Heart left ventricle (tissue), 16 donors: ENCODE results near the gene KIF2A. TPM values are rescaled to one million over a fixed set of nuclear protein-coding genes. Genes with fewer than 3 reads are reported as not detected.
A peak's percentile ranks its signal among the peaks of the same experiment; 100 is the strongest.

Experiments
- ATAC-seq, 4 donors: fragments of 200-7000 bp; cut with Tn5 transposase; one replicate each; pipeline ENCODE4 v1.9.1; 2020 to 2022; ENCODE audit warnings: moderate library complexity in 4 of 4, mild to moderate bottlenecking in 3 of 4, moderate number of reproducible peaks in 1 of 4
- DNase-seq, 5 donors: peaks; one replicate each; pipeline ENCODE4 v3.0.0-alpha.2; 2020
- H3K27ac ChIP-seq, 12 donors: fragments of 200-600 bp; sonication (generic) in 4 of 12; one replicate each; pipeline versions ENCODE4 v1.5.0 to v1.8.0; 2016 to 2022; ENCODE audit warnings: mild to moderate bottlenecking in 2 of 12
- H3K27me3 ChIP-seq, 9 donors: fragments of 200-600 bp; sonication (generic) in 2 of 9; one replicate each; pipeline versions ENCODE4 v1.5.1 to v1.8.0; 2016 to 2022; ENCODE audit warnings: mild to moderate bottlenecking in 3 of 9
- H3K36me3 ChIP-seq, 9 donors: fragments of 200-600 bp; sonication (generic) in 2 of 9; one replicate each; pipeline versions ENCODE4 v1.5.0 to v1.8.0; 2018 to 2022; ENCODE audit warnings: mild to moderate bottlenecking in 2 of 9
- H3K4me1 ChIP-seq, 12 donors: fragments of 200-600 bp; sonication (generic) in 4 of 12; one replicate each; pipeline versions ENCODE4 v1.5.0 to v1.8.0; 2016 to 2022; ENCODE audit warnings: mild to moderate bottlenecking in 3 of 12
- H3K4me3 ChIP-seq, 12 donors: fragments of 200-600 bp; sonication (generic) in 4 of 12; one replicate each; pipeline versions ENCODE4 v1.5.0 to v1.8.0; 2017 to 2022; ENCODE audit warnings: mild to moderate bottlenecking in 9 of 12, moderate library complexity in 4 of 12
- H3K9me3 ChIP-seq, 12 donors: fragments of 200-600 bp; sonication (generic) in 4 of 12; one replicate each; pipeline versions ENCODE4 v1.5.0 to v1.8.0; 2016 to 2022; ENCODE audit warnings: mild to moderate bottlenecking in 1 of 12
- POLR2A ChIP-seq, 2 donors: fragments of 450-650 bp; IDR thresholded peaks; one replicate each; pipeline ENCODE4 v1.6.1; 2017; ENCODE audit warnings: antibody characterized with exemption in 2 of 2, mild to moderate bottlenecking in 2 of 2, moderate library complexity in 2 of 2
- WGBS, 4 donors: extraction: QIAGEN DNeasy Blood & Tissue Kit in 2 of 4; methylation state at CpG; one replicate each; pipeline versions ENCODE4 v1.1.5 to v1.1.7; 2013 to 2018; 5-methylcytosine and 5-hydroxymethylcytosine counted together
- intact Hi-C, 10 donors: fragments of 100-400 bp; cut with DNase I; formaldehyde crosslinking; loops; one replicate each; pipeline versions ENCODE4 v1.11.1 to v1.14.2; 2022
- polyA plus RNA-seq, 2 donors: library from polyadenylated mRNA; stranded (reverse); fragments of 200-250 nt; gene quantifications; one replicate each; pipeline ENCODE4 v1.2.3, GENCODE V29; 2013
- total RNA-seq, 9 donors: library from RNA; depleted of rRNA in 2 of 9; stranded (reverse); fragments of >200 nt in 2 of 9; fragmentation: NEBNext Ultra II Directional in 3 of 9; extraction: Animal tissue kit (Norgen Biotek cat#: 25700) in 3 of 9; gene quantifications; one replicate each; pipeline versions ENCODE4 v1.1.0 to v1.2.4, GENCODE V29; 2016 to 2023
- TF ChIP-seq, protein P1 (sequence below), 12 donors: fragments of 200-600 bp; sonication (generic) in 4 of 12; IDR thresholded peaks; one replicate each; pipeline versions ENCODE4 v1.5.0 to v1.8.0; 2018 to 2022; ENCODE audit warnings: antibody characterized with exemption in 12 of 12, mild to moderate bottlenecking in 5 of 12
- donor health status: ischemic (EF 13 %, LVEDD 7.1; RV severe dilation, severe dysfunction).
- donor health status: healthy with polysubstance abuse.
- donor health status: DM: no; HTN: yes; CAD: no.
- donor health status: DM: no; HTN: no; CAD: no.
- donor health status: ischemic (EF 25% LVEDD 6.9; RV normal size, moderate dysfunction).
- donor health status: ischemic (EF 25% LVEDD 5.7; RV mildly dilated, moderate dysfunction).
- donor health status: healthy.
- donor health status: DM: yes; HTN: yes; CAD: no.
- donor health status: ischemic (EF 35%, LVEDD 5.7; RV mildly dilated, moderate dysfunction).
- donor health status: nonischemic (EF 11% LVEDD 7.7; RV severe dilation, severe dysfunction).
- donor health status: DM: yes; HTN: yes; CAD: no.
- donor health status: PGD.
- donor health status: ischemic (EF 29% LVEDD 5.4; RV normal size, mild dysfunction).
- donor health status: nonischemic (EF 23%, LVEDD 6.1; RV moderate dilation, normal function).

The KIF2A gene
- total and polyA plus RNA-seq, 11 donors, result 1.5 to 18.8 (median 10.7) TPM

DNA sequence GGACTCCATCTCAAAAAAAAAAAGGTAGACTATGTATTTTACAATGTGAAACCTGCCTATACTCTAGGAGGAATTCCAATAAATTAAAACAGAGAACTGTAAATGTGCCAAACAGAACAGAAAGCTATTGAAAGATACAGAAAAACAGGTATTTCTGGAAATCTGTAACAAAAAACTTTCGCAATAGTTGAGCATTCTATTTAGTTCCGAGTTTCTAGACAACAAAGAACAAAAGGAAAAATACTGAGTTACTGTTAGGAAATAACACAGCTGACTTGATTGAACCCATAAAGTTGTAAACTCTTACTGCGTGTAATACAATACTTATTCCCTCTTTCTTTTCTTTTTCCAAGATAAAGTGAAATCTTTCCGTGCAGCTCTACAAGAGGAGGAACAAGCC is 79.1 kb downstream of the KIF2A start:
- H3K9me3 ChIP-seq, result no peaks in the 10 kb centered on the region
- H3K36me3 ChIP-seq, result peaks cover 0 to 98% (median 83%) of the 10 kb centered on the region in 9 donors
- ATAC-seq, result no peak
- no peak overlapping the region for H3K27ac ChIP-seq
- peaks cover 0 to 19% (median 2%) of the 10 kb centered on the region in 12 donors for H3K4me1 ChIP-seq
- DNase-seq, result no peak
- no peak overlapping the region for H3K4me3 ChIP-seq
- WGBS, 4 donors, result 89 to 91% (median 90%) methylated on average over 4 of the region's 4 CpGs
- TF ChIP-seq, protein P1, sequence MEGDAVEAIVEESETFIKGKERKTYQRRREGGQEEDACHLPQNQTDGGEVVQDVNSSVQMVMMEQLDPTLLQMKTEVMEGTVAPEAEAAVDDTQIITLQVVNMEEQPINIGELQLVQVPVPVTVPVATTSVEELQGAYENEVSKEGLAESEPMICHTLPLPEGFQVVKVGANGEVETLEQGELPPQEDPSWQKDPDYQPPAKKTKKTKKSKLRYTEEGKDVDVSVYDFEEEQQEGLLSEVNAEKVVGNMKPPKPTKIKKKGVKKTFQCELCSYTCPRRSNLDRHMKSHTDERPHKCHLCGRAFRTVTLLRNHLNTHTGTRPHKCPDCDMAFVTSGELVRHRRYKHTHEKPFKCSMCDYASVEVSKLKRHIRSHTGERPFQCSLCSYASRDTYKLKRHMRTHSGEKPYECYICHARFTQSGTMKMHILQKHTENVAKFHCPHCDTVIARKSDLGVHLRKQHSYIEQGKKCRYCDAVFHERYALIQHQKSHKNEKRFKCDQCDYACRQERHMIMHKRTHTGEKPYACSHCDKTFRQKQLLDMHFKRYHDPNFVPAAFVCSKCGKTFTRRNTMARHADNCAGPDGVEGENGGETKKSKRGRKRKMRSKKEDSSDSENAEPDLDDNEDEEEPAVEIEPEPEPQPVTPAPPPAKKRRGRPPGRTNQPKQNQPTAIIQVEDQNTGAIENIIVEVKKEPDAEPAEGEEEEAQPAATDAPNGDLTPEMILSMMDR (IDR thresholded peaks at IDR 0.05), result no peak
- no peak for TF ChIP-seq POLR2A (IDR thresholded peaks at IDR 0.05)
- intact Hi-C loops, result no loop called here
- H3K27me3 ChIP-seq, result no peaks in the 10 kb centered on the region

DNA sequence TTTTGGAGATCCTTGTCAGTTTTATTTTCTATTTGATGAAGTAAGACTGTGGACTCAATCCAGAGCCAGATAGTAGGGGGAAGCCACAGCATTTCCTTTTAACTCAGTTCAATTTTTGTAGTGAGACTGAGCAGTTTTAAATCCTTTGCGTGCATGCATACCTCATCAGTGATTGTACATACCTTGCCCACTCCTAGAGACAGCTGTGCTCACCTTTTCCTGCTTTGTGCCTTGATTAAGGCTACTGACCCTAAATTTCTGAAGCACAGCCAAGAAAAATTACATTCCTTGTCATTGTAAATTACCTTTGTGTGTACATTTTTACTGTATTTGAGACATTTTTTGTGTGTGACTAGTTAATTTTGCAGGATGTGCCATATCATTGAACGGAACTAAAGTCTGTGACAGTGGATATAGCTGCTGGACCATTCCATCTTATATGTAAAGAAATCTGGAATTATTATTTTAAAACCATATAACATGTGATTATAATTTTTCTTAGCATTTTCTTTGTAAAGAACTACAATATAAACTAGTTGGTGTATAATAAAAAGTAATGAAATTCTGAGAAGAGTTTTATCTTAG is 79.9 kb downstream of the KIF2A start:
- DNase-seq (no peak), ATAC-seq (no peak)
- H3K4me1 ChIP-seq, result peaks cover 0 to 19% (median 2%) of the 10 kb centered on the region in 12 donors
- no peak overlapping the region for H3K27ac ChIP-seq
- no peak overlapping the region for H3K4me3 ChIP-seq
- no peaks in the 10 kb centered on the region for H3K27me3 ChIP-seq
- no peaks in the 10 kb centered on the region for H3K9me3 ChIP-seq
- no peak for TF ChIP-seq POLR2A (IDR thresholded peaks at IDR 0.05)
- TF ChIP-seq, protein P1 (IDR thresholded peaks at IDR 0.05), result no peak
- WGBS, 4 donors, result 80 to 91% (median 87%) methylated on average over 2 of the region's 2 CpGs
- peaks cover 0 to 98% (median 83%) of the 10 kb centered on the region in 9 donors for H3K36me3 ChIP-seq
- intact Hi-C loops, result no loop called here

DNA sequence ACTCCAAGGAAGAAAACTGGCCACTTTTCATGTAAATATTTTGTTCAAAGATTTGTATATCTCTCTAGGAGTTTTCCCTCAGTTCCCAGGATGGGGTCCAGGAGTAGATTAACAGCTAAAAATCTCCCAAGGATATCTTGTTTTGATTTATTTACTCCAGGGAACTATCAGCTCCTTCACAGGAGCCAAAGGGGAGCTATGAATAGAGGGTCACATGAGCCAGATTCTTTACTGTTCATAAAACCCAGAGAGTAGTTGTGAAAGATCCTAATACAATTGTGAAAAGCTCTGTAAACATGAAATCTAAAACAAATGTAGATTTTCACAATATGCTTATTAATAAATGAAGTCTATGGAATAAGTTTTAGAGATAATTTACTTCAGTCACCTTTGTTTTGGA is 80.8 kb downstream of the KIF2A start:
- TF ChIP-seq, protein P1 (IDR thresholded peaks at IDR 0.05), result no peak
- TF ChIP-seq POLR2A (IDR thresholded peaks at IDR 0.05), result no peak
- H3K4me1 ChIP-seq, result peaks cover 0 to 19% (median 2%) of the 10 kb centered on the region in 12 donors
- ATAC-seq (peak in 3 of 4 donors; percentile 41 to 71 (median 50)), DNase-seq (no peak)
- intact Hi-C loops, result no loop called here
- H3K9me3 ChIP-seq, result no peaks in the 10 kb centered on the region
- peaks cover 0 to 98% (median 83%) of the 10 kb centered on the region in 9 donors for H3K36me3 ChIP-seq
- peak overlapping the region in 7 of 12 donors; percentile 1 to 65 (median 37) for H3K27ac ChIP-seq
- no peaks in the 10 kb centered on the region for H3K27me3 ChIP-seq
- no peak overlapping the region for H3K4me3 ChIP-seq

DNA sequence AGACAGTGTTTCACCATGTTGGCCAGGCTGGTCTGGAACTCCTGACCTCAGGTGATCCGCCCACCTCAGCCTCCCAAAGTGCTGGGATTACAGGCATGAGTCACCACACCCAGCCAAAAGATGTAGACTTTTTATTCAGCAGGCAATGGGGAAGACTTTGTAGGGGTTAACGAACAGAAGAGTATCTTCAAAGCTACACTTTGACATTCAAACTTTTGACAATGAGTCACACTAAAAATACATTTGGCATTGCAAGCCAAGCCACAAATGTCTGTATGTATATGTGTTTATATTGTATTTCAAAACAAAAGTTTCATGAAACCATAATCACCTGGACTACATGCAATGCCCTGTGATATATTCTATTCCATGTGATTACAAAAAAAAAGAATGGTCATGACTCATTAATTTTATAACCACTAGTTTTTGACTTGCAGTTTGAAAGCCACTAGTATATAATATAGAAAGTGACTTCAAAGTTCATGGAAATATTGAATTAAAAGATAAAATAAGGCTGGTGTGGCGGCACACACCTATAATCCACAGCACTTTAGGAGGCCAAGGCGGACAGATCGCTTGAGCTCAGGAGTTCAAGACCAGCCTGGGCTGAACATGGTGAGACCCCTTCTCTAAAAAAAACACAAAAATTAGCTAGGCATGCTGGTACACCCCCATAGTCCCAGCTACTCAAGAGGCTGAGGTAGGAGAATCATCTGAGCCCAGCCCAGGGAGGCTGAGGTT is 89.4 kb downstream of the KIF2A start:
- WGBS, 4 donors, result 86 to 98% (median 90%) methylated on average over 5 of the region's 5 CpGs
- no peak for DNase-seq
- intact Hi-C loops, result loop anchor here in 1 of 10 donors (10.0 kb wide), 1 partner anchor 81 kb away; no protein-coding TSS in a partner anchor
- ATAC-seq, result no peak
- Histone ChIP-seq H3K36me3 (peaks cover 3 to 100% (median 97%) of the 10 kb centered on the region in 9 donors), H3K9me3 (no peaks in the 10 kb centered on the region), H3K27ac (no peak overlapping the region), H3K27me3 (no peaks in the 10 kb centered on the region), H3K4me3 (no peak overlapping the region), H3K4me1 (no peaks in the 10 kb centered on the region)
- TF ChIP-seq POLR2A (IDR thresholded peaks at IDR 0.05), result no peak
- TF ChIP-seq, protein P1 (IDR thresholded peaks at IDR 0.05), result no peak
